GM12891 (cell line): ENCODE data around the gene TDRD1.

Experiments used
- PAX5 ChIP-seq: IDR thresholded peaks from 2 replicates; pipeline ENCODE4 v1.6.1; 2011; ENCODE audit warnings: low read length, moderate library complexity, mild to moderate bottlenecking; ENCODE audit not compliant: insufficient read depth, severe bottlenecking
- POLR2A ChIP-seq: IDR thresholded peaks from 2 replicates; pipeline ENCODE4 v1.6.1; 2011; ENCODE audit warnings: low read depth, low read length, control low read depth
- POLR2AphosphoS5 ChIP-seq: IDR thresholded peaks from 2 replicates; pipeline ENCODE4 v1.6.1; 2011; ENCODE audit warnings: low read depth, low read length, control low read depth
- POU2F2 ChIP-seq: IDR thresholded peaks from 2 replicates; pipeline ENCODE4 v1.6.1; 2011; ENCODE audit warnings: low read depth, mild to moderate bottlenecking, control low read depth, low read length, moderate library complexity
- SPI1 ChIP-seq: IDR thresholded peaks from 2 replicates; pipeline ENCODE4 v1.6.1; 2011; ENCODE audit warnings: low read depth, low read length, control low read depth
- TAF1 ChIP-seq: IDR thresholded peaks from 2 replicates; pipeline ENCODE4 v1.6.1; 2011; ENCODE audit warnings: low read depth, low read length, control low read depth

GRCh38 chr10:114274616-114275453 lies 95.7 kb downstream of the TDRD1 start:
- TF ChIP-seq POLR2A, result no peak
- no peak for TF ChIP-seq SPI1
- TF ChIP-seq POLR2AphosphoS5, result no peak
- no peak for TF ChIP-seq TAF1
- no peak for TF ChIP-seq POU2F2
- no peak for TF ChIP-seq PAX5
